ENCODE measurements around the gene PHYHIPL. TPM values are rescaled to one million over a fixed set of nuclear protein-coding genes. Genes with fewer than 3 reads are reported as not detected.

Gene PHYHIPL
- 0.07 TPM in 1 of 2 replicates, not detected in the other for total RNA-seq

GRCh38 chr10:59176241-59177030 is at the start of gene PHYHIPL:
PHYHIPL (plus strand) TSS chr10:59176643; CDS start chr10:59176854, 211 bp downstream.

Other genes starting within 250 kb of the PHYHIPL start
- gene FAM13C, start 185.9 kb downstream of the PHYHIPL start, total RNA-seq, result 0.13 and 0.93 TPM in 2 replicates